ENCODE data around the gene NACC2. TPM values are rescaled to one million over a fixed set of nuclear protein-coding genes. Genes with fewer than 3 reads are reported as not detected.
"Not testable (repeated sequence)": the region's sequence is repeated elsewhere in the genome, so short reads cannot be mapped to it uniquely, and the experiment has no call there.

Gene NACC2
- total RNA-seq, 1 donor from 2014 or later, result 3.9 TPM

DNA sequence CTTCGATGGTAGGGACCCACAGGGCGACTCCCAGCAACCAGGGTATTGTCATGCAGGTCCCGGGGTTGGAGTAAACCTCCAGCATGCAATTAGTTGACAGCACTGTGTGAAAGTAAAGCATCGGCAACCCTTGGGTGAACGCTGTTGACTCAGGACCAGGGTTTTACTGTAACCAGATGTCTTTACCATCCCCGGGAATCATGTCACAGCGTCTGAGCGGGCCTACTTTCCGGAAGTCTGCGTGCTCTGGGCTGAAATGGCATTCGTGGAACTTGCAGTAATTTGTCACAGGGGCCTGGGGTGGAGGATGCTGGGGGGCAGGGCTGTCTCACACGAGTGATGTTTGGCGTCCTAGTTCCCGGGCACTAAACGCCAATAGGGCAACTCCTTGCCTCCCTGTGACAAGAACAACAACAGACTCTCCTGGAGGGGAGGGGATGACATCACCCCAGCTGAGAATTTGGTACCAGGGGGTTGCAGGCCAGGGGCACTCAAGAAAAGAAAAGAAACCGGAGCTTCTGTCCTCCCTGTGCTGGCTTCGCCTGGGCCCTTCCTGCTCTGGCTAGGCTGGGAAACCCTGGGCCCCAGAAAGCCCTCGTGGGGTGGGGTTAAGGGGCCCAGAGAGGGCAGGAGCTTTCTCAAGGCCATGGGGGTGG lies 123.8 kb downstream of the NACC2 start:
- no peaks in the 10 kb centered on the region for H3K36me3 Mint-ChIP-seq (ENCODE audit: unreplicated experiment)
- no peak overlapping the region for H3K4me3 Mint-ChIP-seq (ENCODE audit: unreplicated experiment)
- H3K27ac Mint-ChIP-seq (ENCODE audit: unreplicated experiment), result no peak overlapping the region
- peaks cover 8% of the 10 kb centered on the region for H3K9me3 Mint-ChIP-seq (ENCODE audit: unreplicated experiment)
- DNase-seq, result no peak
- peaks cover 18% of the 10 kb centered on the region for H3K4me1 Mint-ChIP-seq (ENCODE audit: low read depth, unreplicated experiment)
- H3K27me3 Mint-ChIP-seq (ENCODE audit: unreplicated experiment), result peaks cover 2% of the 10 kb centered on the region
- TF ChIP-seq, protein P1, sequence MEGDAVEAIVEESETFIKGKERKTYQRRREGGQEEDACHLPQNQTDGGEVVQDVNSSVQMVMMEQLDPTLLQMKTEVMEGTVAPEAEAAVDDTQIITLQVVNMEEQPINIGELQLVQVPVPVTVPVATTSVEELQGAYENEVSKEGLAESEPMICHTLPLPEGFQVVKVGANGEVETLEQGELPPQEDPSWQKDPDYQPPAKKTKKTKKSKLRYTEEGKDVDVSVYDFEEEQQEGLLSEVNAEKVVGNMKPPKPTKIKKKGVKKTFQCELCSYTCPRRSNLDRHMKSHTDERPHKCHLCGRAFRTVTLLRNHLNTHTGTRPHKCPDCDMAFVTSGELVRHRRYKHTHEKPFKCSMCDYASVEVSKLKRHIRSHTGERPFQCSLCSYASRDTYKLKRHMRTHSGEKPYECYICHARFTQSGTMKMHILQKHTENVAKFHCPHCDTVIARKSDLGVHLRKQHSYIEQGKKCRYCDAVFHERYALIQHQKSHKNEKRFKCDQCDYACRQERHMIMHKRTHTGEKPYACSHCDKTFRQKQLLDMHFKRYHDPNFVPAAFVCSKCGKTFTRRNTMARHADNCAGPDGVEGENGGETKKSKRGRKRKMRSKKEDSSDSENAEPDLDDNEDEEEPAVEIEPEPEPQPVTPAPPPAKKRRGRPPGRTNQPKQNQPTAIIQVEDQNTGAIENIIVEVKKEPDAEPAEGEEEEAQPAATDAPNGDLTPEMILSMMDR (IDR thresholded peaks at IDR 0.05; ENCODE audit: partially characterized antibody, unreplicated experiment), result no peak

DNA sequence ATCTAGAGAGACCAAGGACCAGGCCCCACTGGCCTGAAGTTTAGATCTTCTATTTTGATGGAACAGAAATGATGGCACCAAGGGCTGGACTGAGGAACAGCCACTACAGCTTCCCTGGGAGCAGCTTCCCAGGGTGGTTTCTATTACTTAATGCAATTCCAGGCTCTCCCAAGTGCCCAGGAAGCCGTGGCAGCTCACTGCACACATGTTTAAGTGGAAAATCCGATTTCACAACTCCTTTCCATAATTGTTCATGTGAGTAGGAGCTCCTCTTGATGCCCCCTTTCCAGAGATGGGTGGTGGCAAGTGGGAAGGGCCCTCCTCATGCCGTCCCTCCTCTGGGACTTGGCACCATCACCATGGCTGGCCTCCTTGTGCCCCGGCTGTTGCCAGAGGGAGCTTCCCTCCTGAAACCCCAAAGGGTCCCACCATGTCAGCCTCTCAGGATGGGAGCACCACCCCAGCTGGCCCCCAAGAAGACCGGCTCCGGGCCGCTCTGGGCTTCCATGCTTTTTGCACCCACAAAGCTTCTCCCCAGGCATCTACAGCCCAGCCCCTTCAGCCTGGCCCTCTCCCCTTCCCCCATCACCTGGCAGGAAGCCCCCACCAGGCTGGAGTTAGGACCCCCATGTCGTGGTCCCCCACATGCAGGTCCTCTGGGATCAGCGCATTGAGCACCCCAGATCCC lies 124.8 kb downstream of the NACC2 start:
- TF ChIP-seq, protein P1 (IDR thresholded peaks at IDR 0.05; ENCODE audit: partially characterized antibody, unreplicated experiment), result no peak
- H3K9me3 Mint-ChIP-seq (ENCODE audit: unreplicated experiment), result peaks cover 8% of the 10 kb centered on the region
- H3K36me3 Mint-ChIP-seq (ENCODE audit: unreplicated experiment), result no peaks in the 10 kb centered on the region
- H3K4me1 Mint-ChIP-seq (ENCODE audit: low read depth, unreplicated experiment), result peaks cover 15% of the 10 kb centered on the region
- DNase-seq, result no peak
- no peak overlapping the region for H3K4me3 Mint-ChIP-seq (ENCODE audit: unreplicated experiment)
- no peak overlapping the region for H3K27ac Mint-ChIP-seq (ENCODE audit: unreplicated experiment)
- peaks cover 4% of the 10 kb centered on the region for H3K27me3 Mint-ChIP-seq (ENCODE audit: unreplicated experiment)

DNA sequence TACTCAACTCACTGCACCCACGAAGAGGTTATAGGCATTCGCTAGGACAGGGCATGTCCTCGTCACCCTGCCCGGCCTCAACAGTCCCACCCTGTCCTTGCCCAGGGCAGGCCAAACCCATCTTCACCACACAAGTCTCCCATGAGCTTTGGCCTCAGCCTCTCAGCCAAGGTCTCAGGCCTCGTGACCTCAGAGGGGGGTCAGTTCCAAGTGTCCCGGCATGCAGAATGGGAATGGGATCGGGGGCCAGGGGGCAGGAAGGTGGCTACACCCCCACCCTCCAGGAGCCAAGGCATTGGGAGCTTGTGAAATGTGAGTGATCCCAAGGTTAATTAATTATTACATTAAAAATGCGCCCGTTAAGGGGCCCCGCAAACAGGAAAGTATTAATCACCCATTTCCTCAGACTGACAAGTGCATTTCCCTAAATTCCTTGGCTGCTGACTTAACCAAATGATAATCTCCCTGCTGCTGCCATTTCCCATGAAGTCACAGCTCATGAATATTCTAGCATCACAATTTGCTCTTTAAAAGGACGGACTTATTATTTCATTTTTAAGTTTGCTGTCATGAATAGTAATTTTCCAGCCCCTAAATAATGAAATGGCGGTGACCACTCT lies 125.9 kb downstream of the NACC2 start:
- H3K9me3 Mint-ChIP-seq (ENCODE audit: unreplicated experiment), result peaks cover 4% of the 10 kb centered on the region
- H3K27ac Mint-ChIP-seq (ENCODE audit: unreplicated experiment), result no peak overlapping the region
- peaks cover 15% of the 10 kb centered on the region for H3K4me1 Mint-ChIP-seq (ENCODE audit: low read depth, unreplicated experiment)
- TF ChIP-seq, protein P1 (IDR thresholded peaks at IDR 0.05; ENCODE audit: partially characterized antibody, unreplicated experiment), result no peak
- H3K4me3 Mint-ChIP-seq (ENCODE audit: unreplicated experiment), result no peak overlapping the region
- peaks cover 4% of the 10 kb centered on the region for H3K27me3 Mint-ChIP-seq (ENCODE audit: unreplicated experiment)
- no peak for DNase-seq
- no peaks in the 10 kb centered on the region for H3K36me3 Mint-ChIP-seq (ENCODE audit: unreplicated experiment)

DNA sequence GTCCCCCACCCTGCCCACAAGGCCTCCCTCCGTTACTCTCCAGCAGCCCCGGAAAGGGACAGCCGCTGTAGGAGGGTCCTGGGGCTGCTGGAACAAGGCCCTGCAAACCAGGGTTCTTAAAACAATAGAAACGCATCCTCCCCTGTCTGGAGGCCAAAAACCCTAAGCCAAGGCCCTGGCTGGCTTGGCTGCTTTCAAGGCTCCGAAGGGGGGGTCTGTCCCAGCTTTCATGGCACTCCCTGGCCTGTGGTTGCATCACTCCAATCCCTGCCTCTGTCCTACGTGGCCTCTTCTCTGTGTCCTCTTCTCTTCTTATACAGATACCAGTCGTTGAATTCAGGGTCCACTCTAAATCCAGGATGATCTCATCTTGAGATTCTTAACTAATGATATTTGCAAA lies 126.5 kb downstream of the NACC2 start:
- H3K9me3 Mint-ChIP-seq (ENCODE audit: unreplicated experiment), result peaks cover 3% of the 10 kb centered on the region
- TF ChIP-seq, protein P1 (IDR thresholded peaks at IDR 0.05; ENCODE audit: partially characterized antibody, unreplicated experiment), result no peak
- H3K4me1 Mint-ChIP-seq (ENCODE audit: low read depth, unreplicated experiment), result peaks cover 12% of the 10 kb centered on the region
- no peak for DNase-seq
- no peak overlapping the region for H3K27ac Mint-ChIP-seq (ENCODE audit: unreplicated experiment)
- H3K27me3 Mint-ChIP-seq (ENCODE audit: unreplicated experiment), result peaks cover 8% of the 10 kb centered on the region
- no peaks in the 10 kb centered on the region for H3K36me3 Mint-ChIP-seq (ENCODE audit: unreplicated experiment)
- no peak overlapping the region for H3K4me3 Mint-ChIP-seq (ENCODE audit: unreplicated experiment)

DNA sequence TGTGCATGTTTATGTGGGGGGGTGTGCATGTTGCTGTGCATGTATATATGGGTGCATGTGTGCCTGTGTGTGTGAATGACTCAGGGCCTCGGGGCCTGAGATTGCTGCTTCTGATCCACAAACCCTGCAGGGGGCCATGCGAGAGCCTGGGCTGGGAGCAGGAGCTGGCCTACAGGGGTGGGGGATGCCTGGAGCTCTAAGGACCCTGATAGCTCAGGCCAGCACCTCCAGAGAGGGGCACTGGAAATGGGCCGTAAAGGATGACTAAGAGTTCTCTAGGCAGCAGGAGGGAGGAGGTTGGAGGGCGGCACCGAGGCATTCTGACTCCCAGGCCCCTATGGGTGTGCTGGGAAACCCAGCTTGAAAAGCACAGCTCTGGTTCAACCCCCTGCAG lies 127.0 kb downstream of the NACC2 start:
- no peaks in the 10 kb centered on the region for H3K36me3 Mint-ChIP-seq (ENCODE audit: unreplicated experiment)
- H3K27ac Mint-ChIP-seq (ENCODE audit: unreplicated experiment), result peak overlapping the region; percentile 59
- no peak for DNase-seq
- H3K9me3 Mint-ChIP-seq (ENCODE audit: unreplicated experiment), result peaks cover 3% of the 10 kb centered on the region
- peaks cover 10% of the 10 kb centered on the region for H3K27me3 Mint-ChIP-seq (ENCODE audit: unreplicated experiment)
- TF ChIP-seq, protein P1 (IDR thresholded peaks at IDR 0.05; ENCODE audit: partially characterized antibody, unreplicated experiment), result no peak
- peaks cover 9% of the 10 kb centered on the region for H3K4me1 Mint-ChIP-seq (ENCODE audit: low read depth, unreplicated experiment)
- H3K4me3 Mint-ChIP-seq (ENCODE audit: unreplicated experiment), result peak overlapping the region; percentile 47

DNA sequence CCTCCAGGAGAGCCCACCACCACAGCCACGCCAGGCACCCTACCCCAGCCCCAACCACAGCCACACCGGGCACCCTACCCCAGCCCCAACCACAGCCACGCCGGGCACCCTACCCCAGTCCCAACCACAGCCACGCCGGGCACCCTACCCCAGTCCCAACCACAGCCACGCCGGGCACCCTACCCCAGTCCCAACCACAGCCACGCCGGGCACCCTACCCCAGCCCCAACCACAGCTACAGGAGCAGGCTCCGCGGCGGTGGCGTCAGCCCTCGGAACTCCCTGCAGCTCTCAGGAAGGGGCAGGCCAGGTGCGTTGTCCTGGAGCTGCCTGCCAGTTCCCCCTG lies 128.2 kb downstream of the NACC2 start:
- peaks cover 13% of the 10 kb centered on the region for H3K4me1 Mint-ChIP-seq (ENCODE audit: low read depth, unreplicated experiment)
- H3K36me3 Mint-ChIP-seq (ENCODE audit: unreplicated experiment); H3K27me3 Mint-ChIP-seq (ENCODE audit: unreplicated experiment); DNase-seq; H3K4me3 Mint-ChIP-seq (ENCODE audit: unreplicated experiment); H3K9me3 Mint-ChIP-seq (ENCODE audit: unreplicated experiment); H3K27ac Mint-ChIP-seq (ENCODE audit: unreplicated experiment): not testable (repeated sequence)
